NOMO-1 treated with DMSO at 0.1 percent for 48 hours (cell line): Measurements from ENCODE around the gene LIN28B.
"Not testable (repeated sequence)": the region's sequence is repeated elsewhere in the genome, so short reads cannot be mapped to it uniquely, and the experiment has no call there.

Source experiments
- DNase-seq: peaks from one replicate; lab custom pipeline; 2025; ENCODE audit not compliant: unreplicated experiment; lab: John Stamatoyannopoulos, UW

LIN28B gene

GRCh38 chr6:105005451-105005850 lies 48.5 kb downstream of the LIN28B start:
- DNase-seq: peak; percentile 2

GRCh38 chr6:105013459-105013858 lies 56.6 kb downstream of the LIN28B start:
- not testable (repeated sequence) for DNase-seq

GRCh38 chr6:105014448-105014847 lies 57.5 kb downstream of the LIN28B start:
- DNase-seq: no peak

- no peak for DNase-seq
Observed at GRCh38 chr6:105014954-105015353, 58.0 kb downstream of the LIN28B start.

GRCh38 chr6:105015482-105015881 lies 58.6 kb downstream of the LIN28B start:
- DNase-seq: no peak

- no peak for DNase-seq
Observed at GRCh38 chr6:105019285-105019684, 62.4 kb downstream of the LIN28B start.

GRCh38 chr6:105021399-105021798 lies 64.5 kb downstream of the LIN28B start:
- DNase-seq: no peak

GRCh38 chr6:105022416-105022815 lies 65.5 kb downstream of the LIN28B start:
- no peak for DNase-seq

- DNase-seq: no peak
Observed at GRCh38 chr6:105024803-105025202, 67.9 kb downstream of the LIN28B start.

- DNase-seq: no peak
Observed at GRCh38 chr6:105028898-105029297, 72.0 kb downstream of the LIN28B start.

- DNase-seq: no peak
Observed at GRCh38 chr6:105029581-105029980, 72.7 kb downstream of the LIN28B start.

- DNase-seq: no peak
Observed at GRCh38 chr6:105034470-105034869, 77.6 kb downstream of the LIN28B start.

- no peak for DNase-seq
Observed at GRCh38 chr6:105035299-105035698, 78.4 kb downstream of the LIN28B start.

- DNase-seq: no peak
Observed at GRCh38 chr6:105036351-105036750, 79.4 kb downstream of the LIN28B start.

GRCh38 chr6:105038259-105038658 lies 81.4 kb downstream of the LIN28B start:
- no peak for DNase-seq

- no peak for DNase-seq
Observed at GRCh38 chr6:105041880-105042279, 85.0 kb downstream of the LIN28B start.

- no peak for DNase-seq
Observed at GRCh38 chr6:105042648-105043047, 85.7 kb downstream of the LIN28B start.

GRCh38 chr6:105043979-105044378 lies 87.1 kb downstream of the LIN28B start:
- no peak for DNase-seq

- no peak for DNase-seq
Observed at GRCh38 chr6:105045526-105045925, 88.6 kb downstream of the LIN28B start.

- DNase-seq: no peak
Observed at GRCh38 chr6:105051941-105052471, 95.1 kb downstream of the LIN28B start.

GRCh38 chr6:105056646-105057045 lies 99.7 kb downstream of the LIN28B start:
- DNase-seq: no peak

GRCh38 chr6:105057160-105057559 lies 100.3 kb downstream of the LIN28B start:
- no peak for DNase-seq

- DNase-seq: no peak
Observed at GRCh38 chr6:105058316-105058715, 101.4 kb downstream of the LIN28B start.

- peak; percentile 19 for DNase-seq
Observed at GRCh38 chr6:105058846-105059245, 101.9 kb downstream of the LIN28B start.
